Panc1 (cell line): Measurements from ENCODE around the gene DCAF16. TPM values are rescaled to one million over a fixed set of nuclear protein-coding genes. Genes with fewer than 3 reads are reported as not detected.
A peak's percentile ranks its signal among the peaks of the same experiment; 100 is the strongest.

ENCODE experiments used
- ATAC-seq: fragments of 200-7000 bp; cut with Tn5 transposase; 2 replicates; pipeline ENCODE4 v1.9.1; 2020; ENCODE audit warnings: mild to moderate bottlenecking, moderate library complexity
- BruUV-seq: library from RNA; stranded (reverse); fragments of 400-500 nt; replicated peaks from 2 replicates; lab custom pipeline; 2021; lab: Mats Ljungman, UMichigan
- CTCF ChIA-PET: fragments of 300-600 bp; sonication (Branson Sonifier 250); formaldehyde crosslinking; loops from one replicate; lab custom pipeline; 2022; ENCODE audit warnings: antibody characterized with exemption; lab: Charles Lee
- POLR2A ChIA-PET: fragments of 300-600 bp; sonication (Branson Sonifier 250); formaldehyde crosslinking; loops from one replicate; lab custom pipeline; 2022; ENCODE audit warnings: antibody characterized with exemption; lab: Charles Lee
- DNase-seq: peaks from one replicate; pipeline ENCODE4 v3.0.0-alpha.2; 2010; ENCODE audit warnings: low read depth, low spot score
- H3K27ac ChIP-seq: 2 replicates; pipeline ENCODE4 v1.5.1; 2011; ENCODE audit warnings: mild to moderate bottlenecking, low read length, inconsistent platforms
- H3K27me3 ChIP-seq: fragments of 200-500 bp; sonication (Bioruptor generic); 2 replicates; pipeline ENCODE4 v1.6.0; 2014; ENCODE audit warnings: low read length, inconsistent platforms; ENCODE audit not compliant: control insufficient read depth, insufficient read depth
- H3K36me3 ChIP-seq: fragments of 200-500 bp; sonication (Bioruptor generic); 2 replicates; pipeline ENCODE4 v1.5.1; 2014; ENCODE audit warnings: inconsistent platforms, mild to moderate bottlenecking, low read length, moderate library complexity; ENCODE audit not compliant: control insufficient read depth, insufficient read depth
- H3K4me1 ChIP-seq: 2 replicates; pipeline ENCODE4 v1.5.1; 2011; ENCODE audit warnings: inconsistent platforms, mild to moderate bottlenecking, low read length, moderate library complexity; ENCODE audit not compliant: control insufficient read depth, insufficient read depth
- H3K4me3 ChIP-seq, 2 experiments: 2 replicates each; pipeline ENCODE4 v1.5.1; 2011 to 2012; ENCODE audit warnings: low read depth in 2 of 2, low read length in 2 of 2, mild to moderate bottlenecking in 2 of 2, inconsistent platforms in 1 of 2, moderate library complexity in 1 of 2
- H3K9me3 ChIP-seq: fragments of 200-500 bp; sonication (Bioruptor generic); 2 replicates; pipeline ENCODE4 v1.5.1; 2014; ENCODE audit warnings: low read depth, mild to moderate bottlenecking, inconsistent platforms, low read length, moderate library complexity; ENCODE audit not compliant: control insufficient read depth, insufficient read depth
- CTCF ChIP-seq: fragments of 450-650 bp; IDR thresholded peaks from 2 replicates; pipeline ENCODE4 v1.5.1; 2017; ENCODE audit warnings: mild to moderate bottlenecking
- POLR2AphosphoS5 ChIP-seq: IDR thresholded peaks from 2 replicates; pipeline ENCODE4 v1.6.1; 2012; ENCODE audit warnings: mild to moderate bottlenecking, low read depth, low read length, moderate library complexity
- REST ChIP-seq, 2 experiments: IDR thresholded peaks; 2 replicates each; pipeline ENCODE4 v1.6.1; 2011 to 2012; ENCODE audit warnings: low read depth in 2 of 2, control low read depth in 1 of 2, low read length in 1 of 2, mild to moderate bottlenecking in 1 of 2, moderate library complexity in 1 of 2; ENCODE audit not compliant: insufficient read depth in 1 of 2
- SIN3A ChIP-seq: IDR thresholded peaks from 2 replicates; pipeline ENCODE4 v1.6.1; 2012; ENCODE audit warnings: low read depth, mild to moderate bottlenecking, low read length, moderate library complexity, borderline replicate concordance; ENCODE audit not compliant: insufficient read depth
- TCF7L2 ChIP-seq: IDR thresholded peaks from 2 replicates; pipeline ENCODE4 v1.6.1; 2011; ENCODE audit warnings: mild to moderate bottlenecking, low read depth, low read length, inconsistent platforms
- in situ Hi-C: cut with HindIII; loops from 2 replicates; pipeline ENCODE4 v1.10.0; 2016; ENCODE audit warnings: low sequenced_read_pairs, low pct_unique_long_range_greater_than_20kb
- intact Hi-C: fragments of 100-400 bp; cut with micrococcal nuclease; formaldehyde crosslinking; loops from one replicate; pipeline ENCODE4 v1.10.0; 2022; ENCODE audit not compliant: unreplicated experiment
- total RNA-seq: library from RNA; stranded (reverse); gene quantifications from one replicate; pipeline ENCODE4 v1.2.1, GENCODE V29; 2021; ENCODE audit not compliant: unreplicated experiment

Gene DCAF16
- total RNA-seq, 1 experiment from 2014 or later, result 28.6 TPM

GRCh38 chr4:17812125-17812524 lies 1.6 kb upstream of the DCAF16 start:
- ChIA-PET CTCF (no interaction called here), POLR2A (no interaction called here)
- TF ChIP-seq SIN3A (no peak), REST (IDR thresholded peaks at IDR 0.05; ENCODE audit: insufficient read depth in 1 of 2, low read depth in 2 of 2, low read length in 1 of 2) (no peak)
- in situ Hi-C loops (no loop called here), intact Hi-C loops (no loop called here)
- Histone ChIP-seq H3K4me3 (peak overlapping the region; percentile 69 to 89), H3K27ac (peak overlapping the region; percentile 93), H3K4me1 (peaks cover 8% of the 10 kb centered on the region), H3K27me3 (no peaks in the 10 kb centered on the region), H3K9me3 (no peaks in the 10 kb centered on the region), H3K36me3 (peaks cover 7% of the 10 kb centered on the region)
- DNase-seq (no peak), ATAC-seq (no peak)
- no TSS peak for BruUV-seq

- BruUV-seq, result no TSS peak
- TF ChIP-seq CTCF, result no peak
- no peak for TF ChIP-seq REST (IDR thresholded peaks at IDR 0.05; ENCODE audit: insufficient read depth in 1 of 2, low read depth in 2 of 2, low read length in 1 of 2)
- no peak for TF ChIP-seq SIN3A
- TF ChIP-seq TCF7L2, result no peak
- no peak for TF ChIP-seq POLR2AphosphoS5
- Histone ChIP-seq H3K27me3 (no peaks in the 10 kb centered on the region), H3K4me3 (peak overlapping the region; percentile 69 to 89), H3K36me3 (peaks cover 13% of the 10 kb centered on the region), H3K4me1 (peaks cover 8% of the 10 kb centered on the region), H3K27ac (peak overlapping the region; percentile 93), H3K9me3 (no peaks in the 10 kb centered on the region)
- ChIA-PET CTCF (no interaction called here), POLR2A (no interaction called here)
- no peak for DNase-seq
- intact Hi-C loops (no loop called here), in situ Hi-C loops (no loop called here)
- ATAC-seq, result peak; percentile 62
Measured at GRCh38 chr4:17811078-17811603, 584 bp upstream of the DCAF16 start.
